GM12874 (cell line): ENCODE data around the gene DARS1.

Experiments
- TF ChIP-seq, protein P1 (sequence below): IDR thresholded peaks from 2 replicates; pipeline ENCODE4 v1.5.1; 2011; ENCODE audit warnings: low read depth, mild to moderate bottlenecking, control low read depth, low read length, moderate library complexity; ENCODE audit not compliant: insufficient read depth

The DARS1 gene

DNA sequence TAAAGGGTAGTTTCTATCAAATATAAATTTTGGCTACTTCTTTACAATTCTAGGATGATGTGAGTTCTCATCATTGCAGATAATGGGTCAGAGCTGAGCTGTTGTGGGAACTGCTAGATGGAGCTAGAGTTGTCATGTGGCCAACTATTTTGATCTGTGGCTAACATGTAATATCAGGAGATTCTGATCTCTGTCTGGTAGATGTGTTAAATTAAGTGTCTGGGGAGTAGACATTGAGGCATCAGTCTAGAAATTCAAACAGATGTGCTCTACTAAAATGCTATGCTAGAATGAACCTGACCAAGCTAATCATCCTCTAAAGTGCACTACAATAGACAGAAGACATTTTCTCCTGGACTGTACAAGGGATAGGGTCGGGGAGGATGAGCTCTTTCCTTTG is 30.3 kb upstream of the DARS1 start:
- TF ChIP-seq, protein P1, sequence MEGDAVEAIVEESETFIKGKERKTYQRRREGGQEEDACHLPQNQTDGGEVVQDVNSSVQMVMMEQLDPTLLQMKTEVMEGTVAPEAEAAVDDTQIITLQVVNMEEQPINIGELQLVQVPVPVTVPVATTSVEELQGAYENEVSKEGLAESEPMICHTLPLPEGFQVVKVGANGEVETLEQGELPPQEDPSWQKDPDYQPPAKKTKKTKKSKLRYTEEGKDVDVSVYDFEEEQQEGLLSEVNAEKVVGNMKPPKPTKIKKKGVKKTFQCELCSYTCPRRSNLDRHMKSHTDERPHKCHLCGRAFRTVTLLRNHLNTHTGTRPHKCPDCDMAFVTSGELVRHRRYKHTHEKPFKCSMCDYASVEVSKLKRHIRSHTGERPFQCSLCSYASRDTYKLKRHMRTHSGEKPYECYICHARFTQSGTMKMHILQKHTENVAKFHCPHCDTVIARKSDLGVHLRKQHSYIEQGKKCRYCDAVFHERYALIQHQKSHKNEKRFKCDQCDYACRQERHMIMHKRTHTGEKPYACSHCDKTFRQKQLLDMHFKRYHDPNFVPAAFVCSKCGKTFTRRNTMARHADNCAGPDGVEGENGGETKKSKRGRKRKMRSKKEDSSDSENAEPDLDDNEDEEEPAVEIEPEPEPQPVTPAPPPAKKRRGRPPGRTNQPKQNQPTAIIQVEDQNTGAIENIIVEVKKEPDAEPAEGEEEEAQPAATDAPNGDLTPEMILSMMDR, result no peak

DNA sequence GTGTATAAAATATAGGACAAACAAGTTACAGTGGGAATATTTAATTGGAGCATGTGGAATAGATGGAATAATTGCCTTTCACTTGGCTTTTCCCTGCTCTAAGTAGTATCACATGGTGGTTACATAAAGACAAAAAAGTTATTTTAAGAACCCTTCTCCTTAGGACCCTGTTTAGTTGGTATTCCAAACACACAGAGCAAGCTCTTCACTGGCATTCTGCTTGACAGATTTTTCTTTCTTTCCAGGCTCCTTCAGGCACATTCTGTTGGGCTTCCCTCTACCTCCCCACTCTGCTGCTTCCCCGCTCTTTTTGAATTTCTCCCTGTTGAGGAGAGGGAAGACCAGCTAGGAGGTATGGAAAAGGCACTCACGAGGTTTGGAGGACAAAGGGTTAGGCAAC is 29.0 kb upstream of the DARS1 start:
- TF ChIP-seq, protein P1, result no peak

DNA sequence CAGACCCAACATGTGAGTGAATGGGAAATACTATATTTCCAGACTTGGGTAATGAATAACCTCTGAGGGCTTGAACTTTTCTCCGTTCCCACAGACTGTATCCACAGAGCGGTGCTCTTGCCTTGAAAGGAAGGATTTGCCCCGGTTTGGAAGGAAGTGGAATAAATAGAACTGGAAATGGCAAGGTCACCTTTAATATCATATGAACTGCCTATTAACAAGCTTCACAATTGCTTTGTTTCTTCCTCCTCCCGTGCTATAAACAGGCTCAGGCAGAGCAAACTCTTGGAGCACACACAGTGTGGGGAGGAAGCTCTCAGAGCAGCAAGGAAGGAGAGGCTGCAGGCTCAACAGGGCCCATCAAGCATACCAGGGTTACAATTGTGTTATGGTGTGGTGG is 28.5 kb upstream of the DARS1 start:
- TF ChIP-seq, protein P1, result no peak

DNA sequence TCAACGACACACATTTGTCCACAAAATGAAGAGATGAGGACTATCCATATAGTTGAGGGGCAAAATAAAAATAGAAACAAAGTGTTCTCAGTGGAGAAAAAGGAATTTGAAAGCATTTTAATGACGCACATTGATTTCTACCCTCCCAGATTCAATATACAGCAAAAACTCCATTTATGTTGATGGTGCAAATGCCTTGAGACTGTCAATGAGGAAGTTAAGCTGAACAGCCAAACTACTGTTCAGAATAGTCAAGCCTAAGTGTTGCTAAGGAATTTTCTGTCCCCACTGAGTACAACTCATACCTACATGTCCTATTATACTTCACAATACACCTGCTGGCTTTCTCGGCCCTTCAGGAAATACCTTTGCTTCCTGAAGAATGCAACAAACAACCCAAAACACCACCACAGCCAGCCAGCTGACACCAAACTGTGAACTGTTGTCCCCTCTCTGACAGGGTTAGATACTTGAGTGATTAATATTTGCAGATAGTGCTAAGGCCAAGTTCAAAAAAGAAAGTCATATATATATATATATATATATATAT is 27.8 kb upstream of the DARS1 start:
- TF ChIP-seq, protein P1, result no peak

DNA sequence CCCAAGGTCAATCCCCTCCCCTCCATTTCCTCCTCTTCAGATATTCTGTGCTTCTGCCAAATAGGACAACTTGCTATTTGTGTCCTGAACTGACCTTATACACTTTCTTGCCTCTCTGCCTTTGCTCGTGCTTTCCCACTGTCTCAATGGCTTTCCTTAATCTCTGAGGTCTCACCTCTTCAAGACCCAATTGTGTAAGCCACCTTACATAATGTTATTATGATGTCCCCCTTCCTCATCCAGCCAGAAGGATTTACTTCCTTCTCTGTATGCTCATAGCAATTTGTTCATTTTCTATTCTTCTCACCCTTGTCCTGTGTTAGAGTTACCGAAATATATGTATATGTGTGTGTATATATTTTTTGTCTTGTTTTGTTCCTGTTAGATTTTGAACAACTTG is 26.9 kb upstream of the DARS1 start:
- TF ChIP-seq, protein P1, result no peak

DNA sequence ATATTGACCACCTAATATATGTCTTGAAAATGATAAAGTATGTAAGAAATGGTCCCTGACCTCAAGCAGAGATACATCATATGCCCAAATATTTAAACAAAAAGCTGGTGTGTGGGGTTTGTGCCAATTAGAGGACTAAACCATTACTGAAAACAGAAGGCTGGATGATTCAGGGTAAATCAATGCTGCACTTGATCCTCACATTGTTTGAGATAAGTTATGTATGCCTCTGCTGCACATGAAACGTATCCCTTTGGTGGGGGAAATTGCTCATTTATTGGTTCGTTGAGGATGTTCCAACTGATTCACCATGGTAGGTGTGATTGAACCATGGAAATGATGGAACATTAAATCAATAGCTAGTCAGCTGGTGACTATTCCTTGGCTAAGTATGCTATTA is 24.7 kb upstream of the DARS1 start:
- TF ChIP-seq, protein P1, result no peak

DNA sequence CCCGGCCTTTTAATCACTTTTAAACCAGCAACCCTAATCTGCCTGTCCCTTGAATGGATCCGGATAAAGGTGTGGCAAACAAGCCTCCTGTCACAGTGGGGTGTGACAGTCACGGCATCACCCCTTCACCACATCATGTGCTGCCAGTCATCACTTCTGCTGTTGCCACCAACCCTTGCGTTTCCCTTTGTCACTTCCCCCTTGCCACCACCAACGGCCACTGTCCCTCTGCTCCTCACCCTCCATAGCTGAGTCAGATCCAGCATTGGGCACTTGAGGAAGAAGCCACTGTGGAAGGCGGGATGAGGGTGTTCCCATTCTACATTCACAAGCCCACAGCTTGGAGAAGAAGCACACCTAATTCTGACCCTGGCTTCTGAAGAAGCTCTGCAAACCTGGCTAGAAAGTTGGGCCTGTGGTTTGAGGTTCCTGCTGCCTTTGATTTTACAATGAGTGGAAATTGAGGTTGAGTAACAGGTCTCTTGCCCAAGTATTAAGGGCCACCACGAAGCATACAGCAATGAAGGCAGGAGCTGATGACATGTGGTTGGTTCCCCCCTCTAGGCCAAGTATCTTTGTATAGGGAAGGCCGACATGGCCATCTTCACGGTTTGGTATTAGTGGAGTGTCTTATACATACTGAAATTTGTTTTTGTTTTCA is 22.9 kb upstream of the DARS1 start:
- TF ChIP-seq, protein P1, result no peak
